ENCODE results near the gene NEK3.
A peak's percentile ranks its signal among the peaks of the same experiment; 100 is the strongest.
"Not testable (repeated sequence)": the region's sequence is repeated elsewhere in the genome, so short reads cannot be mapped to it uniquely, and the experiment has no call there.

The NEK3 gene

DNA sequence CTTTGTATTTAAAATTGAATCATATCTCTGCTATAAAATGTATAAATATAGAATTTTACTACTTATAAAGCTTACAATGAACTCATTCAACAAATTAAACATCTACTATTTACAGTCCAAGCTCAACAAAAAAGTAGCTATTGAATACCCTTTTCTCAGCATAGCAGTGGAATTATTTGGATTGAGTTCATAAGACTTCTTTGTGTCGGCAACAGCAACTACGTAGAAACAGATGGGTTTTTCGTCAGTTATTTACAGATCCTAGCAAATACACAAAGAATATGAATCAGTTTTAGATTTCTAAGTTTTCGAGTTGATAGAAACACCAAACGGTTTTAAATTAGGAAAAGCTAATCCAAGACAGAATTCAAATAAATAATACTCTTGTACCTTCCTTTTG lies 10.4 kb upstream of the NEK3 start:
- no peak for DNase-seq (ENCODE audit: low spot score)

DNA sequence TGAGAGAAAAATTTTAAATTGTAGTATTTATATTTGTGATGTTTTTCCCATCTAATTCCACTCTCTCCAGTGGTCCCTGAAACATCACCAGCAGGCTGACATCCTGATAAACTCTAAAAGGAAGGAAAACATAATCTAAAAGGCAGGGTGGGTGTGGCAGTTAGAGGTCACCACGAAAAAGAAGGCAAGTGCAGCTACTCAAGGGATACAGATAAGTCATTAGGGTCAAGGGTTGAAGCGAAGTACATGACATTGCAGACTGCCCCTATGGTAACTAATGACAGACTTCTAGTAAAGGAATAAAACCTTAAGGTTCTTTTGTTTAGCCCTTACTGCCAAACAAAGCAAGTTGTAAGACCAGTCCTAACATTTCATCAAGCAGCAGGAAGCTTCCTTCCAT lies 6.0 kb upstream of the NEK3 start:
- no peak for DNase-seq (ENCODE audit: low spot score)

DNA sequence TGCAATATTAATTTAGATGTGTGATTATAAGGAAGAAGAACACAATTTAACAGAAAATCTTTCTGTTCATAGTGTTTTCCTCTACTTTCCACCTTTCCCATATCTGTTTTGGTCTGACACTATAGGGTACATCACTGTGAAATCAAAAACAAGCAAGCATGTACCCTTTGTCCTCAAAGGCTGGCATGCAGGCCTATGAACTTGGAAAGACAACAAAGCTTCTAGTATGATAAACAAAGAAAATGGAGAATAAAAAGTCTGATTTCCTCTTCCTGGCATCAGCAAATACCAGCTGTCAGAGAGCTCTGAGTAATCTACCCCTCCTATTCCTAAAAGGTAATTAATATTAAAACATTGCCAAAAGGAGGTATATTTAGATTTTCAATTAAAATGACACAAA lies 5.6 kb upstream of the NEK3 start:
- no peak for DNase-seq (ENCODE audit: low spot score)

DNA sequence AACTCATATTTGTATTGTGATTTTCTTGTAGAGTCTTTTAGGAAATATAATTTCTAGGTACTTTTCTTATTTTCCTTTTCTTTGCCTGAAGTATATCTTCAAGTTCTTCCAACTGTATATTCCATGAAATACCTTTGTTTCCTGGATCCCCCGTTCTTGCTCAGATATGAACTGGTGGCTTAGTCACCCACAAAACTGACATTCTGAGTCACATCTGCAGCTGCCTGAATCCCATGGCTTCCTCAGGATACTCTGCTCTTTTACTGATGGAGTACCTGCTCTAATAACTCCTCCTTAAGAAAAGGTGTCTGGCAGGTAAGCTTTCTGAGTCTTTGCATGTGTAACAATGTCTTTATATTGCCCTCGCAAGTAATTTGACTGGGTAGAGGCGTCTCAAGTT lies 4.5 kb upstream of the NEK3 start:
- not testable (repeated sequence) for DNase-seq (ENCODE audit: low spot score)

DNA sequence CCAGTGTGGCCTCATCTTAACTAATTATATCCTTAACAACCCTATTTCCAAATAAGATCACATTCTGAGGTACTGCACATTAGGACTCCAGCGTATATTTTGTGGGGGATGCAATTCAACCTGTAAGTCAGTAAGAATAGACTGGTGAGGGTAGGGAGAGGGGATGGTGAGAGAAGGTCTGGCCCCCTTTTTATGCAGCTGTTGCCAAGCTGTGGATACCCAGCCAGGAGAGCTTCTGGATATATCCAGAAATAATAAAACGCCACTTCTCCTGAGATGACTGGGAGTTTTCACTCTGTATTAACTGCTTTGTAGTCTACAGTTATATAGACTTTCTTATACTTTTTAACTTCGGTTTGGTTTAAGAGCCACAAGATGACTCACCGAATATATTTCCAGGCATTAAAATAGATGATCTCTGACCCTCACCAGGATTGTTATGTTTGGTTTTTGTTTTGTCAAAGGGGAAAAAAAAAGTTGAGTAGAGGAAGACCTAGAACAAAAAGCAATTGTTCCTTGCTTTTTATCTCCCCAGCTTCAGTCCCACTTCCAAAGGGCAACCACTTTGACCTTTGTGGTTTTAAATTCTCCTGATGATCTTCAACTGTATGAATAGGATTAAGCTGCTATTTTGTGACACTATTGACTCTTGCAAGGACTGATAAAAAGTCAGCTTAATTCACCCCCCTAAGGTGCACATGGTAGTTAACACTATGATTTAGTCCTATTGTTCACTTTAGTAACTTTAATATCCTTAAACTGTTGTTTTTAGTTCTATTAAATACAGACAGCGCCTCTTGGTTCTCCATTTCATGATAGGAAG lies 3.1 kb upstream of the NEK3 start:
- DNase-seq (ENCODE audit: low spot score) = peak; percentile 56

DNA sequence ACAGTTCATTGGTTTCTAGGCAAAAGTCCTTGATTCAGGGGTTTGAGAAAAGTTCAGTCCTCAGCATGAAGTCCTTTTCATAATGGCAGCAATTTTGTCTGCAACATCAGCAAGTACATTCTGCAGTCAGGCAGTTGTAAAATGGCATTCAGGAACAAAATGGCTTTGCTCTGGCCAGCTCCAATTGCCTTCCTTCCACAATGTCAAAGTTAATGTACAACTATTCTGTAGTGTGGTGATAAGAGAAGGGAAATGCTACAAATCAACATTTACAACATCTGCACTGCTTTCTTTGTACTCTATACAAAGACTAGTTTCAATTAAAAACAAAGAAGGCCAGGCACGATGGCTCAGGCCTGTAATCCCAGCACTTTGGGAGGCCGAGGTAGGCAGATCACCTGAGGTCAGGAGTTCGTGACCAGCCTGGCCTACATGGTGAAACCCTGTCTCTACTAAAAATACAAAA lies 1.8 kb upstream of the NEK3 start:
- DNase-seq (ENCODE audit: low spot score) = no peak

DNA sequence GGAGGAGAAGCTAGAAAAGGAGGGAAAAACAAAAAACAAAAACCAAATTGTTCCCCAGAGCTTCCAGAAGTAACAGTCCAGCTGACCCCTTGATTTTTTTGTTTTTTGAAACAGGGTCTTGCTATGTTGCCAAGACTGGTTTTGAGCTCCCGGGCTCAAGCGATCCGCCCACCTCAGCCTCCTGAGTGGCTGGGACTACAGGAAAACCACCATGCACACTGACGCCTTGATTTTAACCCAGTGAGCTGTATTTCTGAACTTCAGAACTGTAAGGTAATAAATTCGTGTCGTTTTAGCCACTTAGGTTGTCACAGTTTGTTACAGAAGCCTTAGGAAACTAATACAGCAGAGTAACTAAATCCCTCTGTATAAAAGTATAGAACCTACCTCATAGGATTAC lies 1.1 kb upstream of the NEK3 start:
- DNase-seq (ENCODE audit: low spot score) = no peak

DNA sequence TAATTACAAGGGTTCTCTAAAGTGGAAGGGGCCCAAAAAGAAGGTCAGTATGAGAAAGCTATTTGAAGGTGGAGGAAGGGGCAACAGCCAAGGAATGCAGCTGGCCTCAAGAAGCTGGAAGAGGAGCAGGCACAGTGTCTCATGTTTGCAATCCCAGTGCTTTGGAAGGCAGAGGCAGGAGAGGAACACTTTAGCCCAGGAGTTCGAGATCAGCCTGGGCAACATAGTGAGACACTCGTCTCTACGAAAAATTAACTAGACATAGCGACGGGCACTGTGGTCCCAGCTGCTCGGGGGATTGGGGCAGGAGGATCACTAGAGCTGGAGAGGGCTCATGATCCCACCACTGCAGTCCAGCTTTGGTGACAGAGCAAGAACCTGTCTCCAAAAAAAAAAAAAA lies 656 bp upstream of the NEK3 start:
- DNase-seq (ENCODE audit: low spot score) = no peak

DNA sequence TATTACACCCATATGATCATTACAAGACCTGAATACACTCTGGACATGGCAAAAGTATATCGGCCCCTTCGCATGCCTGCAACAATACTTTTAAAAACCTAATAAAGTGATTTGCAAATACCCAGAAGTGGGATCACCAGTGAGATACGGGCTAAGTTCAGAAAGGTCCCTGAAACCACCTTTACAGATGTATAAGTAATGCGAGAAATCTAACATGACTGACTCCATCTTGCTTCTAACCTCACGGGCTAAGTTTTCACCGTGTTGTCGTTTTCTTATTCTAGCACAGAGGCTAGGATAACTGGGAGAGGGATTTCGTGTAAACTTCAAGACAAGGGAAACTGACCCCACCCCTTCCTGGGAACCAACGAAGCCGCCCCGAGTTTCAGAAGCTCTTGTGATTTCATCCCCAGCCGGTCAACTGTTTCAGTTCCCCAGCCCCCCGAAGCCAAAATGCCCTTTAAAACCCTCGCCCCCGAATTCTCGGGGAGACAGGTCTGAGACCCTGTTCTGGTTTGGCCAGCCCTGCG lies 703 bp downstream of the NEK3 start:
- DNase-seq (ENCODE audit: low spot score) = peak; percentile 33

DNA sequence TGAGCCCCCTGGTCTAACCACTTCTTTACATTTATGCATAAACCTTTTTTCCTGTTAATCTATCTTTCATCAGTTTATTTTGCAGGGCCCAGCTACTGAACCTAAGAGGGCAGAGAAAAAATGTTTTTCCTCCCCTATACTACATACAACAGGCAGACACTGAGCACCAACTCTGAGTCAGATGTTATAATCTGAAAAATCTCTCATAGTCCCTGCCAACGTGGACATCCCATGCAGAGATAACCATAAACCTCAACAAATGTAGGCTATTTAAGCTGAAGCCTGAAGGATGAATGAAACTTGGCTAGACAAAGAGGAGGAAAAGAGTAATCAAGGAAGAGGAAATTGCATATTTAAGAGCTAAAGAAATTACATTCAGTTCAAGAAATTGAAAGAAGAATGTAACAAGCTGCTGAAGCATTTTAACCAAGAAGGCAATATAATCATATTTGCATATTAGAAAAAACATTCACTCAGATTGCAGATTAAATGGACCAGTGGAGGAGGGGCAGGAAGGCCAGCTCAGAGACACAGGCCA lies 2.6 kb downstream of the NEK3 start:
- no peak for DNase-seq (ENCODE audit: low spot score)

DNA sequence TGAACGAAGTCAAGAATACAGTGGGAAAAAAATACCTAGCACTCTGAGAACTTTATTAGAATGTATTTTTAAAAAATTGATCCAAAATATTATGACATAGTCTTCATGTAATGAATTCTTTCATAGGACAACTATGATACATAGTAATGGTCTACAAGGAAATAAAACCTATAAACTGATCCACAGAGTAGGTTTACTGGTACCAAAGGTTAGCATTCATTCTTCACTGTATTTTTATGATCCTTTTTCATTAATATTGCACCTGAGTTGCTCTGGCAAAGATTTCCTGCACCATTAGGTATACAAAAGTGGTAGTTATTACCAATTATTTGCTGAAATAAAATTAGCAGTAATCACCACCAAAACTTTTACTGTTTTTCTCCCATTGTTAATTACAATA lies 4.2 kb downstream of the NEK3 start:
- no peak for DNase-seq (ENCODE audit: low spot score)

DNA sequence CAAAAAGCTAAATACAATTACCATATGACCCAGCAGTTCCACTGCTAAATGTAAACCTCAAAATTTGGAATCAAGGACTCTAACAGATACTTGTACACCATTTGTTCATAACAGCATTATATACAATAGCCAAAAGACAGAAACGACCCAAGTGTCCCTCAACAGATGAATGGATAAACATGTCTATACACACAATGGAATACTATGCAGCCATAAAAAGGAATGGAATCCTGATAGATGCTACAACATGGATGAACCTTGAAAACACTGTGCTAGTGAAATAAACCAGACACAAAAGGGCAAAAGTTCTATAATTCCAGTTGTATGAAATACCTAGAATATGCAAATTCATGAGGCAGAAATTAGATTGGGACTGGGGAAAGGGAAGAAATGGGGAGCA lies 12.2 kb downstream of the NEK3 start:
- DNase-seq (ENCODE audit: low spot score) = no peak

DNA sequence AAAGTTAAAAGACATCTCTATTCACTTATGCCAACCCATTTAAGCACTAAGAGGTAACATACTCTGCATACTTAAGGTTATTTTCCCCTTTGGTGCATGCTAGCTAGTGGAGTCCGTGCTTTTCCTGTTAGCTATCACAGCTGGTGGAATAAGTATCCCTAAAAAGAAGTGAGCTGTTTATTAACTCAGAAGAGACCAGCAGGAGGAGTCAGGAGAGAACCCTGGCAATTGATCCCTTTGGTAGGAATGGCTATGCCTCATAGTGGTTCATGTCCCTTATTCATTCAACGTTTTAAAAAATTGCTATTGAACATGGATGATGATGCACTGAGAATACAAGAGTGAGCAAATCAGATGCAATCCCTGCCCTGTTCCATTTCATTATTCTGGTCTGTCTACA lies 18.1 kb downstream of the NEK3 start:
- no peak for DNase-seq (ENCODE audit: low spot score)

DNA sequence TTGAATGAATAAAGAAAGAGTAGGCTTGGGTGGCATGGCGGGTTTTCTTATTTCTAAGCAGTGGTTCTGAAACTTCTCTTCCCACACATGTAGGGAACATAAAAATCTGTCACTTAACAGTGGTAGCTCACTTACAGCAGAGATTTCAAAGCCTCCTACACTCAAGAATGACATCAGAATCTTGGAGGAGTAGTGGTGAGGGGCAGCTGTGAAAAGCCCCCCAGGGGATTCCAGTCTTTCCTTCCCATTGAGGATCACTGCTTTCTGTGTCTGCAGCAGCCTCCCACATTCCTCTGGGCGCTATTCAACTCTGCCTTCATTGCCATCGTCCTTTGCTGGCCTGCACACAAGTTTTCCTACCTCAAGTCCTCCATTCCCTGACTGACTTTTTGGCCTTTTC lies 21.9 kb downstream of the NEK3 start:
- no peak for DNase-seq (ENCODE audit: low spot score)

DNA sequence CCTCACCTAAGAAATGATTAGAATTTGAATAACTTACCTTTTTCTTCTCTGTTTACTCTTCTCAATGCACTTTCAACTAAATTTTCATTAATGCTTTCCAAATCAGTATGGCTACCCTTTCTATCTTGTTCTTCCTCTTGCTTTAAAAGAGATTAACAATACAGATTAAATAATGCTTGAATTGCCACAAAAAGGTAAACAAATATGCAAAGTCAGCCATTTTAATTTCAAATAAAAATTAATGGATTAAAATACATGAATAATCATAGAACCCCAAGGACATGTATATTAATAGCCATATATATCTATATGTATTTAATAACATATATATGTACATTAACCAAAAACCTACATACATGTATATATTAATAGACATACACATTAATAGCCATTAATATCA lies 22.6 kb downstream of the NEK3 start:
- DNase-seq (ENCODE audit: low spot score) = no peak

DNA sequence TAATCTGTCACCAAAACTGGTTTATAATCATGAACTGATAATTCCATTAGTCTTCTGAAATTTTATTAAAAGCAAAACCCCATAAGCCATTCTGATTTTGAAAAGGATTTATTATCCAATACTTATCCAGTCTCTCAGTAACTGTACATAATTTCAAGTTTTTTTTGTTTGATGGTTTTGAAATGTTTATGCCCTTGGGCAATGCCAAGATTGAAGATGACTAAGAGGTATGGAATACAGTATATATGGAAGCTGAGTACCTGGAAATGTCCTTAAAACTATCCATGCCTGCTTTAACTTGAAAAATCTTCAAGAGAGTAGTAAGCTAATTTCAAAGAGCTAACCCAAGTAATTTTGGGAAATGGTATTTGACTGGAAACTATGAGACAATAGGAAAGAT lies 28.8 kb downstream of the NEK3 start:
- DNase-seq (ENCODE audit: low spot score) = peak; percentile 5

DNA sequence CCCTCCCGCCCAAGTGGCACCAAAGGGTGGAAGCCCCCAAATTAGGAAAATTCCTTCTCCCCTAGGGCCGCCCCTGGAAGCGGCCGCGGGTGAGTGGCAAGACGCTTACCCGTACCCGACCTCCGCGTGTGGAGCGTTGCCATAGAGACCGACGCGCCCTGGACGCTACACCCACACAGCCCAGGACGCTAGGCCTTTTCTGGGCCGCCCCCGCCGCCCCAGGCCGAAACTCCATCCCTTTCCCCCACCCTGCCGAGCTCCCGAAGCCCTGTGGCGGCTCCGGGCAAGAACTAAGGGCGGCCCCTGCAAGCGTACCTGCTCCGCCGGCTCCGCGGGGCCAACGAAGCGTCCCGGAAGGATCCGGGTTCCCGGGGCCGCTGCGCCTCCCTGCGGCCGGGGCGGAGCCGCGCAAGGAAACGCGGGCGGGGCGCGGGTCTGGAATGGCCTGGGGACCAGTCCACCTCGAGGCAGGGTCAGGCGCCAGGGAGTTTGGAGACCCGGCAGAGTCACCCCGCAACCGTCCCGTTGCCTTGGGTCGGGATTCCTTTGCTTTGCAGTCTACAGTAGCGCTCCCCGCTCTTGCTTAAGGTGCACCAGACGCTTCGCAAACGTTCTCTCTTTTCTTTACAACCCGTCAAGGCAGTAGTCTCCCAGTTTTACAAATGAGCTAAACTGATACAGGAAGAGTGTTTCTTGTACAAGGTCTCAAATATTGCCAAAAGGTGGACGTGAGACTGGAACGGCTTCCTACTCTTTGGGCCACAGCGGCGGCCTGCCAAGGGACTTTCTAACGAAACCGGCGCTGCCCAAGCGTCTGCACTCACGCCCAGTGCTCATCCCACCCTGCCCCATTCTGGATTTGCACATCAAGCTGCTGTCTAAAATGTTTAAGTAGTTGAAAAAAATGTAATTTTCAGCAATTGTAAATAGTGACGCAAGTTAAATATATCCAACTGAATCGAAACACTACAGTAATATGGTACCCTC lies 30.4 kb downstream of the NEK3 start, which contains the start of gene NEK5:
Gene NEK5, minus strand, starts transcription at position 360 of the 987 bp plus-strand sequence. CDS start 1,591 bp downstream, outside the sequence.
- peak; percentile 61 for DNase-seq (ENCODE audit: low spot score)

DNA sequence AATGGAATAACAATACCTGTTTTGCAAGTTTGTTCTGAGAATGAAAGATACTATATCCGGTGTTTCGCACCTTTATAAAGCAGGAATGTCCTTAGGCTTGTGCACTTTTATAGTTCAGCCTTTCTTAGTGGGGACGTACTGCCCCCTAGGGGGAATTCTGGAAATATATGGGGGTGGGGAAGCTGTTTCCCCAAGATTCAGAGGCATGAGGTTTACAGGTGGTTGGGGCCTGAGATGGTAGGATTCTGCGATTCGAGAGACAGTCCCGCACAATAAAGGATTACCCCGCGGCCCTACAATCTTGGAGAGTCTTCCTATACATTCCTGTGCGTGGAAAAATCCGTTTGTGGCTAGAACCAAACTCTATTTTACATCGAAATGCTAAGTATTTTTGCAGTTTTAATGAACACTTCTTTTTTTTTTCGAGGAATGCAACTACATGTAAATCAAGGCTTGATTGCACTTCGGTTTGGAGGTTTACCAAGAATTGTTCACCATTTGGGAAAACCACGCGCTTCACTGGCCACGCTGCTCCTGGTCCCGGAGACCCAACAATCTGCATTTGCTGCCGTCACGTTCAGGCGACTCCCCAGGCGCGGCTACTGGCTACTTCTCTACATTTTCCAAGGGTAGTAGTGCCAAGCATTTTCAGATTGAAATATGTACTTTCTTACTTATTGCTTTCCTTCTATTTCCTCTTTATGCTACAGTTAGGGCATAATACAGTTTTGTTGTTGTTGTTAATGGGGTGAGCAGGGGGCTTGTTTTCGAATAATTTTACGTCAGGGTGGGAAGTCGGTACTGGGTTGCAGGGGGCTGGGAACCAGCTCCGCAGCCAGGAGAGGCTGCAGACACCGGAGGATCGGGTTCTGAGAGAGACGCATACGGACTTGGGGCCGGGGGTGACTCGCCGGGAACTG lies 31.4 kb downstream of the NEK3 start:
- DNase-seq (ENCODE audit: low spot score) = peak; percentile 79

DNA sequence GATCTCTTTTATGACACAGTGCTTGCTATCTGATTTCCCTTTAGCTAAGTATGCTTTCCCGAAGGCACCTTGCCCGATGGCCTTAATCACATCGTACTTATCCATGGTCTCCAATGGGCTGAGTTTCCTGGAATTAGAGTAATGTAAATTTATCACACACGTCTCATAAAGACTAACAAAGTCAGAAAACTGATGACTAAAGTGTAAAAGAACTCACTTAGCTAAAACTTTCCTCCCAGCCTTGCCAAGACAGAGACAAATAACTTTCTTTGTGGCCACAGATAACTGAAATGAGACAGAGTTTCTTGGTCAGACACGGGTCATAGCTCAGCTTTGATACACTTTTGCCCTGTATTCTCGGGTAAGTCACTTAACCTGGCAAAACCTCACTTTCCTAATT lies 32.0 kb downstream of the NEK3 start:
- DNase-seq (ENCODE audit: low spot score) = no peak

DNA sequence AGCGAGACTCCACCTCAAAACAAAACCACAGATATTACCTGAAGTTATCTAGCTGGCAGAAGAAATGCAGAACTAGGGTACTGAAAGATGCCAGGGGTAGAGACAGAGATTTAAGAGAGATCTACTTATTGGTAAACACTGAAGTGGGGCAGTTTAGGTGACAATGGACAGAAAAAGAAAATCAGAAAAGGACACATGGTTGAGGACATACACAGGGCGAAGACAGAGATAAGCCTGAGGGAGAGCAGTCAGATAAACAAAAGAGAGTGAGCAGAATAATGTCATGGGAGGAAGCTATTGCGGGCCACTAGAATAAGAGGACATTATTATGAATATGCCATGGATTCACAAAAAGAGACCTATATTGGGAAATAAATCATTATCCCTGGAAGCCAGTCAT lies 33.9 kb downstream of the NEK3 start:
- DNase-seq (ENCODE audit: low spot score) = no peak

DNA sequence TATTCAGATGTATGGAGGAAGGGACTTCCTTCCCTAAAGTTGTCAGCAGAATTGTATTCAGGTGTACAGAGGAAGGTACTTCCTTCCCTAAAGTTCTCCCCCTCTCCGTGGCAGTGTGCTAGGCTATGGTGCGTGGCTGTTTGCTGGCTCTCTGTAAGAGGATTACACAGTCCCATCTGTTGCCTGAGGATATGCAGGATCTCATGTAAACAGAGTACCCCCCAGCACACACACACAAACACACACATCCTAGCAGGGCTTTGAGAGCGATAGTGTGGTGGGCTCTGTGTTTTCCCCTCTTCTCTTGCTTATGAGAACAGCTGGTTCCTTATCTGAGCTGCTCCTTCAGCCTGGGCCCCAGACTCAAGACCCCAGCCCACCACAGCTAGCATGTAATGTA lies 40.8 kb downstream of the NEK3 start:
- DNase-seq (ENCODE audit: low spot score) = no peak

All from LoVo (cell line).